GM19035 (cell line): ENCODE results near the gene DUSP15.
"Not testable (repeated sequence)": the region's sequence is repeated elsewhere in the genome, so short reads cannot be mapped to it uniquely, and the experiment has no call there.

Source experiments
- ATAC-seq: cut with Tn5 transposase; IDR thresholded peaks from one replicate; pipeline ENCODE4 v1.9.1; 2021; ENCODE audit not compliant: unreplicated experiment

DUSP15 gene

GRCh38 chr20:31869942-31870725 lies at the start of gene DUSP15, which contains the start of gene TTLL9:
Gene DUSP15 (minus strand): TSS chr20:31870527. CDS start chr20:31870337, 190 bp downstream.
Gene TTLL9 (plus strand): TSS chr20:31870634. CDS start chr20:31871127, 493 bp downstream.
- ATAC-seq, result no peak

- ATAC-seq, result no peak
These were observed 49.3 kb upstream of the DUSP15 start for GRCh38 chr20:31919410-31920155.

GRCh38 chr20:31918466-31919105 lies 48.3 kb upstream of the DUSP15 start:
- ATAC-seq, result no peak

- ATAC-seq, result not testable (repeated sequence)
These were observed 47.7 kb upstream of the DUSP15 start for GRCh38 chr20:31917962-31918412.

GRCh38 chr20:31916708-31917107 lies 46.4 kb upstream of the DUSP15 start:
- no peak for ATAC-seq

- no peak for ATAC-seq
These were observed 45.4 kb upstream of the DUSP15 start for GRCh38 chr20:31915491-31916280.

- no peak for ATAC-seq
These were observed 43.8 kb upstream of the DUSP15 start for GRCh38 chr20:31914170-31914569.

GRCh38 chr20:31913431-31914157 lies 43.3 kb upstream of the DUSP15 start:
- no peak for ATAC-seq

- no peak for ATAC-seq
These were observed 39.9 kb upstream of the DUSP15 start for GRCh38 chr20:31910071-31910803.

- no peak for ATAC-seq
These were observed 39.1 kb upstream of the DUSP15 start for GRCh38 chr20:31909253-31910070.

GRCh38 chr20:31908424-31908823 lies 38.1 kb upstream of the DUSP15 start:
- ATAC-seq, result no peak

- ATAC-seq, result no peak
These were observed 37.7 kb upstream of the DUSP15 start for GRCh38 chr20:31908016-31908415.

GRCh38 chr20:31907046-31907445 lies 36.7 kb upstream of the DUSP15 start:
- ATAC-seq, result no peak

GRCh38 chr20:31906001-31906400 lies 35.7 kb upstream of the DUSP15 start:
- ATAC-seq, result no peak

- ATAC-seq, result no peak
These were observed 33.5 kb upstream of the DUSP15 start for GRCh38 chr20:31903627-31904386.

GRCh38 chr20:31901615-31902014 lies 31.3 kb upstream of the DUSP15 start:
- ATAC-seq, result no peak

GRCh38 chr20:31897541-31897940 lies 27.2 kb upstream of the DUSP15 start:
- ATAC-seq, result no peak

GRCh38 chr20:31896049-31896448 lies 25.7 kb upstream of the DUSP15 start:
- ATAC-seq, result no peak
